Measurements from ENCODE around the gene PPP1R3G.

The PPP1R3G gene

DNA sequence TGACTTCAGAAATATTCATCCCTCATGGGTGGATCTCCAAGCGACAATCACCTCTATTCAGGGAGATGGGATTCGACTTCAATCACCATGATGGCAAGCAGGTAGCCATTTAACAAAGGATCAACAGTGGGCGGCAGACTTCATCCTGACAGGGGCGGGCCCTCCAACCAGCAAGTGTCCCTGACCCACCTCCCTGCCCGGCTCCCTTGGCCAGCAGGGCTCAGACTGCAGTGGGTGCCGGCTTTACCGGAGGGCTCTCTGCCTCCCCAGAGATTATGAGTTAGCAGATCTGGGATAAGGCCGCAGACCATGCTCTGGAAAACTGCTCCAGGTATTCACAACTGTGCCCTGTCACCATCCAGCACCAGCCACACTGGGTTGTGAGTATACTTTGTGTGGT lies 39.4 kb downstream of the PPP1R3G start:
- Histone ChIP-seq H3K9me2 (ENCODE audit: low read depth, low read length) (no peaks in the 10 kb centered on the region), H3K4me2 (ENCODE audit: low read length) (no peak overlapping the region), H3K36me3 (ENCODE audit: insufficient read depth, low read length) (no peaks in the 10 kb centered on the region), H3K4me1 (ENCODE audit: insufficient read depth, low read length, severe bottlenecking) (no peaks in the 10 kb centered on the region), H4K20me1 (ENCODE audit: insufficient read depth, low read length) (no peaks in the 10 kb centered on the region), H3K27me3 (ENCODE audit: insufficient read depth, low read length) (no peaks in the 10 kb centered on the region), H3K9me3 (ENCODE audit: low read length) (no peaks in the 10 kb centered on the region), H3K79me2 (ENCODE audit: insufficient read depth, low read length) (no peaks in the 10 kb centered on the region), H3F3A (ENCODE audit: insufficient read depth, low read length) (no peaks in the 10 kb centered on the region), H3K9ac (ENCODE audit: low read length) (no peak overlapping the region), H3K4me3 (ENCODE audit: low read depth, low read length, poor library complexity, severe bottlenecking) (no peak overlapping the region), H2AFZ (ENCODE audit: low read length) (no peak overlapping the region), H3K27ac (ENCODE audit: low read depth, low read length, poor library complexity, severe bottlenecking) (no peak overlapping the region)
- TF ChIP-seq EZH2 (IDR thresholded peaks at IDR 0.05; ENCODE audit: borderline replicate concordance, low read length), result no peak
- TF ChIP-seq, protein P1, sequence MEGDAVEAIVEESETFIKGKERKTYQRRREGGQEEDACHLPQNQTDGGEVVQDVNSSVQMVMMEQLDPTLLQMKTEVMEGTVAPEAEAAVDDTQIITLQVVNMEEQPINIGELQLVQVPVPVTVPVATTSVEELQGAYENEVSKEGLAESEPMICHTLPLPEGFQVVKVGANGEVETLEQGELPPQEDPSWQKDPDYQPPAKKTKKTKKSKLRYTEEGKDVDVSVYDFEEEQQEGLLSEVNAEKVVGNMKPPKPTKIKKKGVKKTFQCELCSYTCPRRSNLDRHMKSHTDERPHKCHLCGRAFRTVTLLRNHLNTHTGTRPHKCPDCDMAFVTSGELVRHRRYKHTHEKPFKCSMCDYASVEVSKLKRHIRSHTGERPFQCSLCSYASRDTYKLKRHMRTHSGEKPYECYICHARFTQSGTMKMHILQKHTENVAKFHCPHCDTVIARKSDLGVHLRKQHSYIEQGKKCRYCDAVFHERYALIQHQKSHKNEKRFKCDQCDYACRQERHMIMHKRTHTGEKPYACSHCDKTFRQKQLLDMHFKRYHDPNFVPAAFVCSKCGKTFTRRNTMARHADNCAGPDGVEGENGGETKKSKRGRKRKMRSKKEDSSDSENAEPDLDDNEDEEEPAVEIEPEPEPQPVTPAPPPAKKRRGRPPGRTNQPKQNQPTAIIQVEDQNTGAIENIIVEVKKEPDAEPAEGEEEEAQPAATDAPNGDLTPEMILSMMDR (IDR thresholded peaks at IDR 0.05; ENCODE audit: low read length), result no peak

DNA sequence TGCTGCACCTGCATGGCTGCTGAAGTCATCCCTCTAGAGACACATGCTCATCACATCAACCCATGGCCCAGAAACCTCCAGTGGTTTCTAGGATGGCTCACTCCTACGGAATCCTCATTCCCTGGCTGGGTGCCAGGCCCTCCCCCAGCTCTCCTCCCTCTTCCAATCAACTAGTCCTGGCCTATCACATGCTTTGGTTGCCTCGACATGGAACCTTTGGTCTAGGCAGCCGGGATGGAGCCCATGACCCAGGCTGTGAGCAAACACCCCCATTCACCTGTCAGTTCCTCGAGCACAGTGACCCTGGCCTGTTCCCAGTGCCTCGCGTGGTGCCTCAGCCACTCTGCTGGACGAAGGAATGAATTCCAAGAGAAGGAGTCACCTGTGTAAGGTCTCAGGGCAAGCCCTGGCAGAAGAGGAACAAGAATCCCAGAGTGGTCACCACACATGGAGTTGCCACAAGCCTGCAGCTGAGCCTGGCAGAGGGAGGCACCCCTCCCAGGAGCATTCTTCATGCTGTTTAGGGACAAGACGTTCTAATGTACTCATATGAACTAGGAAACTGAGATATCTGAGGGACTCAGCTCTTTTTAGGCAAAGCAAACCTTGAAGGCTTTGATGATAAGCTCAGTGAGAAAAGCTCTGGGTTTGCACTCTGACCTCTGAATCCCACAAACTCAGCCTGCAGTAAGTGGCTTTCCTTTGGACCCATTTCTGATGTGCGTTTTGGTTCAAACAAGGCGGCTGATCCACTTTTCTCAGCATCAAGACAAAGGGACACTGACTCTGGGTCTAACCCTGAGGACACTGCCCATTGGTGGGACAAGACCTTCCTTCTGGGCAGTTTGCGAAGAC lies 40.2 kb downstream of the PPP1R3G start:
- H4K20me1 ChIP-seq (ENCODE audit: insufficient read depth, low read length), result no peaks in the 10 kb centered on the region
- no peak overlapping the region for H3K27ac ChIP-seq (ENCODE audit: low read depth, low read length, poor library complexity, severe bottlenecking)
- no peak overlapping the region for H2AFZ ChIP-seq (ENCODE audit: low read length)
- no peaks in the 10 kb centered on the region for H3F3A ChIP-seq (ENCODE audit: insufficient read depth, low read length)
- H3K79me2 ChIP-seq (ENCODE audit: insufficient read depth, low read length), result no peaks in the 10 kb centered on the region
- no peaks in the 10 kb centered on the region for H3K36me3 ChIP-seq (ENCODE audit: insufficient read depth, low read length)
- TF ChIP-seq, protein P1 (IDR thresholded peaks at IDR 0.05; ENCODE audit: low read length), result no peak
- no peak for TF ChIP-seq EZH2 (IDR thresholded peaks at IDR 0.05; ENCODE audit: borderline replicate concordance, low read length)
- H3K4me2 ChIP-seq (ENCODE audit: low read length), result no peak overlapping the region
- no peaks in the 10 kb centered on the region for H3K9me2 ChIP-seq (ENCODE audit: low read depth, low read length)
- H3K27me3 ChIP-seq (ENCODE audit: insufficient read depth, low read length), result no peaks in the 10 kb centered on the region
- no peaks in the 10 kb centered on the region for H3K9me3 ChIP-seq (ENCODE audit: low read length)
- no peaks in the 10 kb centered on the region for H3K4me1 ChIP-seq (ENCODE audit: insufficient read depth, low read length, severe bottlenecking)
- H3K9ac ChIP-seq (ENCODE audit: low read length), result no peak overlapping the region
- no peak overlapping the region for H3K4me3 ChIP-seq (ENCODE audit: low read depth, low read length, poor library complexity, severe bottlenecking)

DNA sequence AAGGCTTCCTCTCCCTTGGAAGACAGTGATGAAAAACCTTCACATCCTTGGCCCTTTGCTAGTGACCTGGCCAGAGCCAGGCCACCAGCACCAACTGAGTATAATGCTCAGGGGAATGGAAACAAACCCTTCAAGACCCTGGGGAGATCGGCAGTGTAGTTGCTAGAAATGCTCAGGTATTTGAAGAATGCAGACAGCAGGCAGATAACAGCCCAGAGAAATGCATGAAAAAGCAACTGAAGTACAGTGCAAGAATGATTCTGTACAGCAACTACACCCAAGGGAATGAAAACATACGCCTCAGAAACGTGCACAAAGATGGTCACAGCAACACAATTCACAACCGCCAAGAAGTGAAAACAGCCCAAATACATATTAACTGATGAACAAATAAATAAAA lies 41.1 kb downstream of the PPP1R3G start:
- Histone ChIP-seq H3K9me2 (ENCODE audit: low read depth, low read length) (no peaks in the 10 kb centered on the region), H4K20me1 (ENCODE audit: insufficient read depth, low read length) (no peaks in the 10 kb centered on the region), H3K9me3 (ENCODE audit: low read length) (no peaks in the 10 kb centered on the region), H3F3A (ENCODE audit: insufficient read depth, low read length) (no peaks in the 10 kb centered on the region), H3K36me3 (ENCODE audit: insufficient read depth, low read length) (no peaks in the 10 kb centered on the region), H3K27me3 (ENCODE audit: insufficient read depth, low read length) (no peaks in the 10 kb centered on the region), H3K79me2 (ENCODE audit: insufficient read depth, low read length) (no peaks in the 10 kb centered on the region), H3K9ac (ENCODE audit: low read length) (no peak overlapping the region), H3K27ac (ENCODE audit: low read depth, low read length, poor library complexity, severe bottlenecking) (no peak overlapping the region), H3K4me3 (ENCODE audit: low read depth, low read length, poor library complexity, severe bottlenecking) (no peak overlapping the region), H3K4me2 (ENCODE audit: low read length) (no peak overlapping the region), H2AFZ (ENCODE audit: low read length) (no peak overlapping the region), H3K4me1 (ENCODE audit: insufficient read depth, low read length, severe bottlenecking) (no peaks in the 10 kb centered on the region)
- TF ChIP-seq EZH2 (IDR thresholded peaks at IDR 0.05; ENCODE audit: borderline replicate concordance, low read length), result no peak
- TF ChIP-seq, protein P1 (IDR thresholded peaks at IDR 0.05; ENCODE audit: low read length), result no peak

Data from OCI-LY1 (cell line).